Measurements from ENCODE around the gene FYB1.

The FYB1 gene

GRCh38 chr5:39120052-39120420 lies 99.3 kb downstream of the FYB1 start:
- DNase-seq (ENCODE audit: low spot score), result no peak

DNA sequence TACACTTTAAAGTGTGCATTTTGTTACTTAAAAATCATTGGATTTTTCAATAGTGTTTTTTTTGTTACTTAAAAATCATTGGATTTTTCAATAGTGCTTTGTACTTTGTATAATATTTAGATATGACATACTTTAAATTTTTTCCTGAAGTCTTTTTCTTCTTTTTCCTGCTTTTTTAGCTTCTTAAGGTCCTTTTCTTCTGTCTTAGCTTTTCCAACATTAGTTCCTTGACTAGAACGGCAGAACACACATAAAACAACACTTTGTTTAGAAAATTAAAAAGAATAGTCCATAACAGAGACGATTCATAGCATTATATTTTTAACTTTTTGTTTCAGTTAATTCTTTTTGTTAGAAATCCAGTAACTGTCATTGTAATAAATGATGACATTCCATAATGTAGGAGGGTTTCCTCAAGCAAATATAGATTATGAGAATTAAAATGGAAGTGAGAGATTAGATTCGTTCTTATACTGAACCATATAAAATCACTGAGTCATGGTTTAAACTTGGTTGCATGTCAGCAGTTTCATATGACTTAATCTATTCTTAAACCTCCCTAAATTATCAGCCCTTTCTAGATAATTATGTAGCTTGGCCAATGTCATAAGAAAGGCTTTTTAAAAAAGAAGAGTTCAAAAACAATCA lies 99.8 kb downstream of the FYB1 start:
- no peak for DNase-seq (ENCODE audit: low spot score)

GRCh38 chr5:39118638-39119037 lies 100.7 kb downstream of the FYB1 start:
- no peak for DNase-seq (ENCODE audit: low spot score)

- DNase-seq (ENCODE audit: low spot score), result no peak
Measured at GRCh38 chr5:39117401-39117800, 102.0 kb downstream of the FYB1 start.

DNA sequence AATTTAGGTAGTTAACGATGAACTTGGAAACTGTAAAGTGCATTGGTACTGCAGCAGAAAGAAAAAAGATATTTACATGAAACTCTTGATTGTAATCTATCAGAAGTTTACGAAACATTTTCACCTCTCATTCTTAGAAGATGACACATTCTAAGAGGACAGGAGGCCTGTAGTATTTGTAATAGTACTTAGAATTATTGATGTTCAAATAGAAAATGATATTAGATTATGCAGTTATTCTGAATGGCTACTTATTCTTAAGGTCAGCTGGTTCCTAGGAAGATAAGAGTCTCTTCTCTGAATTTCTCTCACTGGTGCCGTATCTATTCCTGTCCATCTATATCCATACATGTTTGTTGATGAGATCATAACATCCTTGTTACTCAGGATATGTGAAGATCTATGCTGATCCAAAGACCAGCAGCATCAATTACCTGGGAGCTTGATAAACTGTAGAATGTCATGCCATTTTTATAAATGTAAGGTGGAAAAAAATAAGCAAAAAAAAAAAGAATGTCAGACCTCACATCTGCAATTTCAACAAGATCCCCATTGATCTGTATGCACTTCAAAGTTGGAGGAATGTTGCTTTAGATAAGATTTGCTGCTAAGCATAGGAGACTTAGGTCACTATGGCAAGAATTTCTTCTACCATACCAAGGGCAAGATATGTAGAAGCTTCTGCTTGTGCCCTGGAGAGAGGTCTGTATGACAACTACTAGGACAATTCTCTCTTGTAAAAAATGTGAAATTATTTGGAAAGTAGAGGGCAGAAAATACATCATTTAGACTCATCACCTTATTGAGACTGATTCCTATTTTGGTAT lies 102.8 kb downstream of the FYB1 start:
- no peak for DNase-seq (ENCODE audit: low spot score)

GRCh38 chr5:39115644-39116343 lies 103.6 kb downstream of the FYB1 start:
- no peak for DNase-seq (ENCODE audit: low spot score)

- no peak for DNase-seq (ENCODE audit: low spot score)
Measured at GRCh38 chr5:39114155-39114554, 105.2 kb downstream of the FYB1 start.

GRCh38 chr5:39113354-39113953 lies 105.9 kb downstream of the FYB1 start:
- no peak for DNase-seq (ENCODE audit: low spot score)

DNA sequence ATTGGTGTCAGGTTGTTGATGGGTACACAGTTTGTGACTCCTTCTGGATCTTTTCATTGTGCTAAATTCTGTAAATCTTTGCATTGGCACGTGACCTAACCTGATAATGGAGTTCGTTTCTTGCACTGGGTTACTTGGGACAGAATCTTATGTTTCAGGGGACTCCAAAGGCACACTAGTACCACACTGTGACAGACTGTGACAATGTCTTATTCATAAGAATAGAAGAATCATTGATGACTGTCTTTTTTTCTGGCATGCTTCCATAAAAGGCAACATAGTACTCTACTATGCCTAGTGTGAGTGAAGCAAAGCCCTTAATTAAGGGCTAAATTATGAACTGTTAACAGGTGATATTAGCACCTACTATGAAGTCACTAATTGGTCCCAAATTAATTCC lies 109.8 kb downstream of the FYB1 start:
- DNase-seq (ENCODE audit: low spot score), result no peak

- no peak for DNase-seq (ENCODE audit: low spot score)
Measured at GRCh38 chr5:39108987-39109386, 110.4 kb downstream of the FYB1 start.

DNA sequence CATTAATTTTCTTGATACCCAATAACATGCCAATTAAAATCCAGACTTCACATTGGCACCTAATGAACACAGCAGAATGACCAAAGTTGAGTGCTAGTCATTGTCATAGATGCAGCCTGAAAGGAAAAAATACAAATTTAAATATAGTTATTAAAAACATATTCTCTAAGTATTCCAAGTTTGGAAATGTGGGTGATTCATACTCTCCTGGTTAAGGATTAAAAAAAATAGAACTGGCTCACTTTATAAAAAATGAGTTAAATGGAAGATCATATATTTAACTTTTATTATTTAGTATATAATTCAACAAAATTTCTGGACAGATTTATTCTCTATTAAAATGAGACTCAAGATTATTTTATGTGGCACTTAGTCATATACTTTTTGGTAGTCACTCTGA lies 112.0 kb downstream of the FYB1 start:
- DNase-seq (ENCODE audit: low spot score), result no peak

DNA sequence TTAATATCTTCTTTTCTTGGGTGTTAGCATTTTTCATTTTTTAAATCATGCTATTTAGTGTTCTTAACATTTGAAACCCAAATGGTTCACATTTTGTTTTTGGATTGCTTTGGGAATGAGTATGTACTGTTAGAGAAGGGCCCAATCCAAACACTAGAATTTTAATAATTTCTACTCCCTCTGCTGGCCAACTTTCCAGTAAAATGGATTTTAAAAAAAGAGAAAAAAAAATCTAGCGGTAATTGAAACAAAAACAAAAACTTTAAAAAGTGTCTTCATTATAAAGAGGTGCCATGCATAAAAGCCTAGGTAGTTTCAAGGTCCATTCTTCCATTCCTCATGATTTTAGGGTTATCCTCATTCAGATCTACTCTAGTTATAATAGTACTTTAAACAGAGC lies 113.0 kb downstream of the FYB1 start:
- no peak for DNase-seq (ENCODE audit: low spot score)

GRCh38 chr5:39104221-39104620 lies 115.1 kb downstream of the FYB1 start:
- DNase-seq (ENCODE audit: low spot score), result no peak

DNA sequence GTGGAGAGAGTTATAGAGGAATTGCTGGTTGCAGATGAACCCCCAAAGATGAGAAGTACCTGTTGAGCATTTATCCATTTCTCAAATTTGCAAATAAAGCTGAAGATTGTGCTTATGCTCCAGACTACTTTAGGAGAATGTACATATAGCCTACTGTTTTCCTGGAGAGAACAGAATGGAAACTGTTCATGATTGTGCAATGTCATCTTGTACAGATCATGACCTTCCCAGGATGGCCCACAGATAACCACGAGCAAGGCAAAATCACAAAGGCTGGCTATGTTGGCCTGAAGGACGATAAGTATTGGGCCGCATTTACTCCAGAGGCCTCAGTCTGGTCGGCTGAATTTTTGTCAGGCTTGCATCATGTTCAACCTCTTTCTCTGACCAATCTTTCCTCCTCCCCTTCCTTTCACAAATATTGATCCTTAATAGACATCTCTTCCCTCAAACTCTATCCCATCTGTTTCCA lies 116.6 kb downstream of the FYB1 start:
- DNase-seq (ENCODE audit: low spot score), result peak; percentile 39

DNA sequence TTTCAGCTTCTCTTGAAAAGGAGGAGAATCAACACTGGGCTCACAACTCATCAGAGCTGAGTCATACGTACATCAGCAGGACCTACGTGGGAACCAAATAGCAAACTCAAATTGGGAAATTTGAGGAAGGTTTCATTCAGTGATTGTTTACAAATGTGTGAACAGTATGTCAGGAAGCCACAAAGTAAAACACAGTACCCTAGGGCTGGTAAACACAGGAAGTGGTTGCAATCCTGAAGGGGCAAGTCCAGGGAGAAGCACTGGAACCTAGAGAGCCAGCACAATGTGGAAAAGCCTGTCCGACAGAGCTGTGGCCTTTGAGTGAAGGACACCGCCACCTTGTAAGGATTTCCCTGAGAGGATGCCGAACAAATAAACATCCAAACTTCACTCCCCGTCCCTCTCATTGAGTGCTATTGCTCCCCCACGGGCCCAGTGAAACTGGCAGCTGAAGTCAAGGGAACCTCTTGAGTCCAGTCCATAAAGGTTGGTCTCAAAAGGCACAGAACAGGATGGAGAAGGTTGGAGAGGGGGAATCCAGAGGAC lies 118.4 kb downstream of the FYB1 start:
- peak; percentile 34 for DNase-seq (ENCODE audit: low spot score)

GRCh38 chr5:39100301-39100850 lies 119.0 kb downstream of the FYB1 start:
- DNase-seq (ENCODE audit: low spot score), result no peak

DNA sequence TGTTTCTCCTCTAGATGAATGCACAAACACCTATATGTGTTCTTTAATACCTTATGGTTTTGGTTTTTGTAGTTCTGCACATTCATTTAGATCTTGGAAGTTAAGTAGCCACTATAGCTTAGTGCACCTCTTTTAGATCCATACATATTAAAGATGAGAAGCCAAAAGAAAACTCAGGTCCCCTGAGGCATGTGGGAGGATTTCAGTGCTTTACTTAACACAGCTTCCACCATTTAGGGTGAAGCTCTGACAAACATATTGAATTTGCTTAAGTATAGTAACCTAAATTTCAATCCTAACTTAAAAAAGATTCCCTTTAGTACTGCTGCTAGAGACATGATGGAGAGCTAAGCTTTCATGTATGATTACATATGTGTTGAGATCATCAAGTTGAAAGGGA lies 119.5 kb downstream of the FYB1 start:
- DNase-seq (ENCODE audit: low spot score), result no peak

DNA sequence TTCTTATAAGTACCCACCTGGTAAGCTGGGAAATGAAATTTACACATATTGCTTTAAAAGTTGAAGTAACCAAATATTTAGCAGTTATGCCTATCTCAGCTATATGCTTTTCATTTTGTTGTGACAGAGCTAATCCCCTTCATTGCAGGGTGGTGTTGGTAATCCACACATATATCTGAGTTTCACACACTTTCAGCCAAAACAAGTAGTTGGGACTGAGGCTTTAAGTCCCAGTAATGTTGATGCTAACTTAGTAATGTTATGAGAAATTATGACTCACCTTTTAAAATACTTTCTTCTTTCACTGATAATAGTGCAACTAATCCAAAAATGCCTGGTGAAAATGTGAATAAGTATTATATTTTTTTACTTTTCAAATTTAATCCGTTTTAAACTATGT lies 126.0 kb downstream of the FYB1 start:
- DNase-seq (ENCODE audit: low spot score), result no peak

- no peak for DNase-seq (ENCODE audit: low spot score)
Measured at GRCh38 chr5:39092581-39093351, 126.6 kb downstream of the FYB1 start.

- DNase-seq (ENCODE audit: low spot score), result no peak
Measured at GRCh38 chr5:39091940-39092580, 127.3 kb downstream of the FYB1 start.

DNA sequence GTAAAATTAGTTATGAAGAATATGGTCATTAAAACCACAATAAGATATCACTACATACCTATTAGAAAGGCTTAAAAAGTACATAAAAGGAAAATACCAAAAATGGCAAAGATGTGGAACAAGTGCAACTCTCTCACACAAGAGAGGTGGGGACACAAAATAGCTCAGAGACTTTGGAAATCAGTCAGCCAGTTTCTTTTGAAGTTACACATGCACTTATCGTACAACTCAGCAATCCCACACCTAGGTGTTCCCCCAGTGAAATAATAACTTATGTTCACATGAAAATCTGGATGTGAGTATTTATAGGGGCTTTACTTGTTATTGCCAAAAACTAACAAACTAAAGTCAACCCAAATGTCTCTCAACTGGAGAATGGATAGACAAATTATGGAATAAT lies 135.4 kb downstream of the FYB1 start:
- DNase-seq (ENCODE audit: low spot score), result no peak
